Hematopoietic multipotent progenitor cell treated with erythropoietin and hydrocortisone succinate and interleukin-3 and kit ligand, for 17 days (in vitro differentiated cells): ENCODE data around the gene NOTCH4.
"Not testable (repeated sequence)": the region's sequence is repeated elsewhere in the genome, so short reads cannot be mapped to it uniquely, and the experiment has no call there.

Experiments
- DNase-seq: peaks from one replicate; pipeline ENCODE4 v3.0.0-alpha.2; 2015; ENCODE audit warnings: low spot score

NOTCH4 gene

GRCh38 chr6:32216998-32217397 is 6.9 kb downstream of the NOTCH4 start:
- no peak for DNase-seq

DNA sequence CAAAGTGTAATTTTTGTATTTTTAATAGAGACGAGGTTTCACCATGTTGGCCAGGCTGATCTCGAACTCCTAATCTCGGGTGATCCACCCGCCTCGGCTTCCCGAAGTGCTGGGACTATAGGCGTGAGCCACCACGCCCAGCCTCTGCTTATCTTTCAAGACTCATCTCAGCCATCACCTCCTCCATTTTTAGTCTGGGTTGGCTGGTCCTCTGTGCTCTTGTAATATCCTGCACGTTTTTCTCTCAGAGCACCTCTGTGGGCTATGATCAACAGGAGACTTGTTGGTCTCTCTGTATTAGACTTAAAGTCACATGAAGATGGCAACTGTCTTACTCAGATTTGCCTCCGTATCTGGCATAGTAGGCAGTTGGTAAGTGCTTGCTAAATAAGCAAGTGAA is 7.6 kb downstream of the NOTCH4 start:
- no peak for DNase-seq

DNA sequence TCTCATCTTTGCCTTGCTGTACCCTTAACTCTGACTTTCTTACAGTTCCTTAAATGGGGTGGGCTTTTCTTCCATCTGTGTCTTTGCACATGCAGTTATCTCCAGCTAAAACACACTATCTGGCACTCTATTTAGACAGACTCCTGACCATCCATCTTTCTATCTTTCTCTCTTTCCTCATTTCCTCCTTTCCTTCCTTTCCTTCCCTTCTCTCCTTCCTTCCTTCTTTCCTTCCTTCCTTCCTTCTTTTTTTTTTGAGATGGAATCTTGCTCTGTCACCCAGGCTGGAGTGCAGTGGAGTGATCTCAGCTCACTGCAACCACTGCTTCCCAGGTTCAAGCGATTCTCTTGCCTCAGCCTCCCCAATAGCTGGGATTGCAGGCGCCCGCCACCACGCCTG is 8.2 kb downstream of the NOTCH4 start:
- no peak for DNase-seq

GRCh38 chr6:32214126-32214525 is 9.7 kb downstream of the NOTCH4 start:
- DNase-seq = no peak

- DNase-seq = no peak
Observed at GRCh38 chr6:32213649-32214048, 10.2 kb downstream of the NOTCH4 start.

- DNase-seq = no peak
Observed at GRCh38 chr6:32212076-32212760, 11.6 kb downstream of the NOTCH4 start.

DNA sequence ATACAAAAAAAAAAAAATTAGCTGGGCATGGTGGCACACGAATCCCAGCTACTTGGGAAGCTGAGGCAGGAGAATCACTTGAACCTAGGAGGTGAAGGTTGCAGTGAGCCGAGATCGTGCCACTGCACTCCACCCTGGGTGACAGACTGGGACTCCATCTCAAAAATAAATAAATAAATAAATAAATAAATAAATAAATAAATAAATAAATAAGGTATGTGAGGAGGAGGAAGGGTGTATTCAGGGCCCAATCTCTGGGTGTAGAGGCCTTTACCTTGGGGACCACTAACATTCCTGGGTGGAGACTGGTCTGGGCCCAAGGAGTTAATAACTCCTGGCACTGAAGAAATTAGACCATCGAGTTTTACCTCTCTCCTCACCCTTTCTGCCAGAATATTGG is 12.4 kb downstream of the NOTCH4 start:
- DNase-seq = not testable (repeated sequence)

DNA sequence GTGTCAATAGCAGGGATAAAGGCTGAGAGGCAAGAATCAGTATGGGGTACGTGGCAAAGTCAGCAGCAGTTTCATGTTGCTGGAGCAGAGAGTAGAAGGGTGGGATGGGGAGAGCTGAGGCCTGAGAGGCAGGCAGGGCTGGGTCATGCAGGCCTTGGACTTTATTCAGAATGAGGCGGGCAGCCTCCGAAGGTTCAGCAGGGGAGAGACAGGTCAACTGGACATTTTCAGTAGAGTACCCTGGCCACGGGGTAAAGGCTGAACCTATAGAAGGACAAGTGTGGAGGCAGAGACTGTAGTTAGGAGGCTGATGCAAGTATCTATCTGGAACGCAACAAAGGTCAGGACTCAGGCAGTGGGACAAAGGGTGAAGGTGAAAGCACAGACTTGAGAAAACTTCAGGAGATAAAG is 13.7 kb downstream of the NOTCH4 start:
- DNase-seq = no peak

- DNase-seq = no peak
Observed at GRCh38 chr6:32208996-32209395, 14.9 kb downstream of the NOTCH4 start.

- DNase-seq = no peak
Observed at GRCh38 chr6:32204268-32204715, 19.6 kb downstream of the NOTCH4 start.

- no peak for DNase-seq
Observed at GRCh38 chr6:32203426-32204267, 20.2 kb downstream of the NOTCH4 start.

- DNase-seq = no peak
Observed at GRCh38 chr6:32202186-32202585, 21.7 kb downstream of the NOTCH4 start.

GRCh38 chr6:32200711-32201475 is 23.0 kb downstream of the NOTCH4 start:
- DNase-seq = no peak

- no peak for DNase-seq
Observed at GRCh38 chr6:32198866-32199265, 25.0 kb downstream of the NOTCH4 start.

GRCh38 chr6:32198345-32198696 is 25.5 kb downstream of the NOTCH4 start:
- no peak for DNase-seq

DNA sequence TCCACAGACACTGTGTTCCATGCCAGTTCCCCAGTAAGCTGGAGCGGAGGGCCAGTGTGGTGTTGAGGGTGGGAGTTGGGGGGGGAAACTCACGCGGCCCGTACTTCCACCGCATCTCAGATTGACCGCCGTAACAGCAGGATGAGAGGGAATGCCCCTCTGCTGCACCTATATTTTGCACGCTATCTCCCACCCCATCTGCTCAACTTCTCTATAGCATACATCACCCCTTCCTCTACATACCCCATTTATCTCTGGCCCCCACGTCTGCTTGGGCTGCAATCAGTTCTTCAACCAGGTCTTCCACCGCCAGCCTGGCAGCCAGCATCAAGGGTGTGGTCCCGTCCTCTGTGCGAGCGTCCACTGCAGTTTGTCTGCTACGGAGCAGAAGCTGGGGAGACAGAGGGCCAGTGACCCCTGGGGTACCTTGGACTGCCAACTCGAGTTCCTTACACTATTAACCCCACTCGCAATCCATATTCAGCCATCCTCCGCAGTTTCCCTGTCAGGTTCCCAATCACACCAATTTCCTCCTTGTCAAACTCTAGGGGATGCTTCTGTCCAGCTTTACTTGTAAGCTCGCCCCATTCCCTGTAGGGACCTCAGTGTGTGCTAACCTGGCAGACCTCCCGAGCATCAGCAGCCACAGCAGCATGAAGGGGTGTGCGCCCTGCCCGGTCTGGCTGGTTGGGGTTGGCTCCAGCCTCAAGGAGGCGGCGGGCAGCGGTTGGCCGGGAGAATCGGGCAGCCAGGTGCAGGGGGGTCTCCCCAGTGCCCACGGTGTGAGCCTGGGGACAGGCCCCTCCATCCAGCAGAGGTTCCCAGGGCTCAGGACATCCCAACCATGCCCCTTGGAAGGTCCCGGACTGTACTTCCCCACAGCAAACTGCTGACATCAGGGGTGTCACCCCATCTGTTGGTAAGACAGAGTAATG is 26.9 kb downstream of the NOTCH4 start:
- DNase-seq = peak; percentile 15

GRCh38 chr6:32195902-32196681 is 27.8 kb downstream of the NOTCH4 start:
- peak; percentile 44 for DNase-seq

- DNase-seq = peak; percentile 99
Observed at GRCh38 chr6:32195652-32195901, 28.3 kb downstream of the NOTCH4 start.

- peak; percentile 79 for DNase-seq
Observed at GRCh38 chr6:32194825-32195651, 28.8 kb downstream of the NOTCH4 start.

DNA sequence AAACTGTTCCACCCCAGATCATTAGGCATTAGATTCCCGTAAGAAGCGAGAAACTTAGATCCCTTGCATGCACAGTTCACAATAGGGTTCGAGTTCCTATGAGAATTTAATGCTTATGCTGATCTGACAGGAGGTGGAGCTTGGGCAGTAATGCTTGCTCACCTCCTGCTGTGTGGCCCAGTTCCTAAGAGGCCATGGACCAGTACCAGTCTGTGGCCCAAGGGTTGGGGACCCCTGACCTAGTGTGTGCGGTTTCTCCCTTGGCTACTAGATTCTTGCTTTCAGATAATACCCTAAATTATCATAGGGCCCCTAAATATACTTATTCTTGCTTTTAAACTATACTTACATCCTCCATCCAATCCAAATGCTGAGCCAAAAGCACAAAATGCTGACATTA is 29.5 kb downstream of the NOTCH4 start:
- DNase-seq = no peak
